Fibroblast of skin of scalp (primary cell): ENCODE data around the gene ARL15. TPM values are rescaled to one million over a fixed set of nuclear protein-coding genes. Genes with fewer than 3 reads are reported as not detected.
A peak's percentile ranks its signal among the peaks of the same experiment; 100 is the strongest.
"Not testable (repeated sequence)": the region's sequence is repeated elsewhere in the genome, so short reads cannot be mapped to it uniquely, and the experiment has no call there.

ENCODE experiments used
- DNase-seq: peaks from one replicate; pipeline ENCODE4 v3.0.0-alpha.2; 2013
- polyA plus RNA-seq, 2 experiments: library from polyadenylated mRNA; unstranded; fragments of 120-200 nt; gene quantifications; one replicate each; pipeline ENCODE4 v1.2.1, GENCODE V29; 2013; ENCODE audit not compliant: insufficient read length in 2 of 2

Gene ARL15
- polyA plus RNA-seq (2013, experiment 1 of 2; ENCODE audit: insufficient read length) = 8.1 TPM
- 9.2 TPM for polyA plus RNA-seq (2013, experiment 2 of 2; ENCODE audit: insufficient read length)

- peak; percentile 98 for DNase-seq
These were observed at the start of gene ARL15 for GRCh38 chr5:54310433-54311175. ARL15 (minus strand) TSS chr5:54310573.

GRCh38 chr5:54360089-54360488, 49.7 kb upstream of the ARL15 start:
- peak; percentile 66 for DNase-seq

- DNase-seq = no peak
These were observed 47.2 kb upstream of the ARL15 start for GRCh38 chr5:54357408-54358058.

GRCh38 chr5:54353933-54354564, 43.7 kb upstream of the ARL15 start:
- not testable (repeated sequence) for DNase-seq

- DNase-seq = not testable (repeated sequence)
These were observed 42.2 kb upstream of the ARL15 start for GRCh38 chr5:54352580-54352979.

GRCh38 chr5:54347221-54347865, 37.0 kb upstream of the ARL15 start:
- DNase-seq = no peak

- peak; percentile 14 for DNase-seq
These were observed 34.3 kb upstream of the ARL15 start for GRCh38 chr5:54344653-54345052.

GRCh38 chr5:54341971-54342370, 31.6 kb upstream of the ARL15 start:
- no peak for DNase-seq

- DNase-seq = no peak
These were observed 27.1 kb upstream of the ARL15 start for GRCh38 chr5:54337523-54337922.

GRCh38 chr5:54332720-54333119, 22.3 kb upstream of the ARL15 start:
- no peak for DNase-seq

- DNase-seq = peak; percentile 90
These were observed 19.6 kb upstream of the ARL15 start for GRCh38 chr5:54329731-54330709.

GRCh38 chr5:54326662-54327270, 16.4 kb upstream of the ARL15 start:
- DNase-seq = no peak

GRCh38 chr5:54325610-54326311, 15.4 kb upstream of the ARL15 start:
- no peak for DNase-seq

- DNase-seq = no peak
These were observed 14.9 kb upstream of the ARL15 start for GRCh38 chr5:54325272-54325609.

GRCh38 chr5:54324651-54325271, 14.4 kb upstream of the ARL15 start:
- DNase-seq = no peak

GRCh38 chr5:54323495-54323894, 13.1 kb upstream of the ARL15 start:
- DNase-seq = no peak

- DNase-seq = no peak
These were observed 9.9 kb upstream of the ARL15 start for GRCh38 chr5:54320256-54320655.

GRCh38 chr5:54317511-54318260, 7.3 kb upstream of the ARL15 start:
- DNase-seq = peak; percentile 9

- no peak for DNase-seq
These were observed 5.6 kb upstream of the ARL15 start for GRCh38 chr5:54315736-54316528.
